Activated naive CD4-positive, alpha-beta T cell treated with anti-CD3 and anti-CD28 coated beads, Interleukin-2, amount 50 U/mL, for 24 hours (primary cell): ENCODE measurements around the gene HCN2.
"Not testable (repeated sequence)": the region's sequence is repeated elsewhere in the genome, so short reads cannot be mapped to it uniquely, and the experiment has no call there.

Experiments
- H3K27ac Mint-ChIP-seq: one replicate; pipeline ENCODE4 v1.8.0; 2021; ENCODE audit warnings: mild to moderate bottlenecking, mixed read lengths
- H3K27me3 Mint-ChIP-seq: one replicate; pipeline ENCODE4 v1.8.0; 2021; ENCODE audit warnings: mixed read lengths
- H3K36me3 Mint-ChIP-seq: one replicate; pipeline ENCODE4 v1.8.0; 2021; ENCODE audit warnings: mixed read lengths
- H3K4me1 Mint-ChIP-seq: one replicate; pipeline ENCODE4 v1.8.0; 2021; ENCODE audit warnings: mixed read lengths
- H3K4me3 Mint-ChIP-seq: one replicate; pipeline ENCODE4 v1.8.0; 2021; ENCODE audit warnings: mild to moderate bottlenecking, mixed read lengths
- H3K9me3 Mint-ChIP-seq: one replicate; pipeline ENCODE4 v1.8.0; 2021; ENCODE audit warnings: mixed read lengths

HCN2 gene

DNA sequence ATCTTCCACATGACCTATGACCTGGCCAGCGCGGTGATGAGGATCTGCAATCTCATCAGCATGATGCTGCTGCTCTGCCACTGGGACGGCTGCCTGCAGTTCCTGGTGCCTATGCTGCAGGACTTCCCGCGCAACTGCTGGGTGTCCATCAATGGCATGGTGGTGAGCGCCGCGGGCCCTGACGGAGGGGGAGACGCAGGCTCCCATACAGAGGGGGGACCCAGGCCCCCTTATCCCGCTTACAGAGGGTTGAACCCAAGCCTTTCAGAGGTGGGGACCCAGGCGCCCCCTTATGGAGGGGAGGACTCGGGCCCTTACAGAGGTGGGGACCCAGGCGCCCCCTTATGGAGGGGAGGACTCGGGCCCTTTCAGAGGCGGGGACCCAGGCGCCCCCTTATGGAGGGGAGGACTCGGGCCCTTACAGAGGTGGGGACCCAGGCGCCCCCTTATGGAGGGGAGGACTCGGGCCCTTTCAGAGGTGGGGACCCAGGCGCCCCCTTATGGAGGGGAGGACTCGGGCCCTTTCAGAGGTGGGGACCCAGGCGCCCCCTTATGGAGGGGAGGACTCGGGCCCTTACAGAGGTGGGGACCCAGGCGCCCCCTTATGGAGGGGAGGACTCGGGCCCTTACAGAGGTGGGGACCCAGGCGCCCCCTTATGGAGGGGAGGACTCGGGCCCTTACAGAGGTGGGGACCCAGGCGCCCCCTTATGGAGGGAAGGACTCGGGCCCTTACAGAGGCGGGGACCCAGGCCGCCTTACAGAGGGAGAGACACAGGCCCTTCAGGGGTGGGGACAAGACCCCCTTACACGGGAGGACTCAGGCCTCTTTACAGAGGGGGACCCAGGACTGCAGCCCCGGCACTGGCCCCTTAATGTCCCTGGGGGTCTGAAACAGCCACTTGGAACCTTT, 15.6 kb downstream of the HCN2 start:
- H3K27me3 Mint-ChIP-seq, H3K36me3 Mint-ChIP-seq, H3K4me1 Mint-ChIP-seq, H3K4me3 Mint-ChIP-seq, H3K9me3 Mint-ChIP-seq, H3K27ac Mint-ChIP-seq: not testable (repeated sequence)

DNA sequence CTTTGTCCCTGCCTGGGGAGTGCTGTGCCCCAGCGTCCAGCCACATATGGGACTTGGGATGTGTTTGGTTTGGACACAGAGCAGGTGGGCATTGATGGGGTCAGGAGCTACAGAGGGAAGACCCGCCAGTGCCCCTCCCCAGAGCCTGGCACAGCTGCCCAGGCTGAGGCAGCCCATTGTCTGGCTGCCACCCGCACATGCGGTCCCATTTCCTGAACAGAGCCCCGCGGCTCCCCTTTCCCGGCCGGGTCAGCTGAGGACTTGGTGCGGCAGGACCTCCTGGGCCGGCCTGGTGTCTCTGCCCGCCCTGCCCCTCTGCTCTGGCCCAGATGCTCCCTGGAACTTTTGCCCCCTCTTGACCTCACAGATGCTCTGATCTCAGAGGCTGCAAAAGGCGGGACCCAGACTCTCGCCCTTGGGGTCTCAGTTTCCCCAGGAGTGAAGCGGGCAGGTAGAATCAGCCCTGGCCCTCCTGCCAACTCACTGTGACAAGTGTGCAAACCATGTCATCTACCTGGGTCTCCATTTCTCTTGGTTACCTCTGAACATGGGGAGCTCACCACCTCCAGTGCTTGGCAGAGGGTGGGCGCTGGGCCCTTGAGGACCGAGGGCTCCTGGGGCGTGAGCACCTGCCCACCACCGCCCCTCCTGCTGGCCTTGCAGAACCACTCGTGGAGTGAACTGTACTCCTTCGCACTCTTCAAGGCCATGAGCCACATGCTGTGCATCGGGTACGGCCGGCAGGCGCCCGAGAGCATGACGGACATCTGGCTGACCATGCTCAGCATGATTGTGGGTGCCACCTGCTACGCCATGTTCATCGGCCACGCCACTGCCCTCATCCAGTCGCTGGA, 17.8 kb downstream of the HCN2 start:
- Mint-ChIP-seq H3K4me3 (no peak overlapping the region), H3K36me3 (no peaks in the 10 kb centered on the region), H3K27ac (no peak overlapping the region)

DNA sequence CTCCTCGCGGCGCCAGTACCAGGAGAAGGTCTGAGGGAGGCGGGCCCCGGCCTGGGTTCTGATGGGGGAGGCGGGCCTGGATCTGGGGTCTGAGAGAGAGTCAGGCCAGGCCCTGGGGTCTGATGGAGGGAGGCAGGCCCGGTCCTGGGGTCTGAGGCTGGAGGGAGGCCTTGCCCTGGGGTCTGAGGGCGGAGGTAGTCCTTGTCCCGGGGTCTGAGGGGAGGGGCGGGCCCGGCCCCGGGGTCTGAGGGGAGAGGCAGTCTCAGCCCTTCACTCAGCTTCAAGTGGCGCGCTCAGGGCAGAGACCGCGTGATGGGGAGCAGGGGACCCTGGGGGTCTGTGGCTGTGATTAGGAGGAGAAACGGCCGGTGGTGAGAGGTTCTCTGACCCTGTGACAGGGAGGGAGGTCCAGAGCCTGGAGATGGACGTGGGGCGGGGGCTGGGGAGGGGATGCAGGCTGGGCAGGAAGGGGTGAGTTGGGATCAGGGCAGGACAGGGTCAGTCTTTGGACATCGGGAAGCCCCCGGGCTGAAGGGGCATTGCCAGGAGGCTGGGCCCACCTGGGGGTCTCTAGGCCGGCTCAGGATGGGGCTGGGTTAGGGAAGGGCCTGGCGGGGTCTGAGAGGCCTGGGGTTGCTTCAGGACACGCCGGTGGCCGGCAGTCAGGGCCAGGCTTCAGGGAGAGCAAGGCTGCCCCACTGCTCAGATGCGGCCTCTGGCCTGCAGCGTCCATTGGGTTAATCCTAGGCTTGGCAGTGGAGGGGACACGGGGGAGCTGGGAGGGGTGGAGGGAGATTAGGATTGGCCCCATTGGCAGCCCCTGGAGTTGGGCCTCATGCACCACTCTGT, 18.7 kb downstream of the HCN2 start:
- no peaks in the 10 kb centered on the region for H3K36me3 Mint-ChIP-seq
- no peak overlapping the region for H3K4me3 Mint-ChIP-seq
- no peak overlapping the region for H3K27ac Mint-ChIP-seq
- H3K27me3 Mint-ChIP-seq = no peaks in the 10 kb centered on the region
- no peaks in the 10 kb centered on the region for H3K9me3 Mint-ChIP-seq
- H3K4me1 Mint-ChIP-seq = peaks cover 14% of the 10 kb centered on the region

More for the DNA sequence above, 17.8 kb downstream of the HCN2 start:
- H3K27me3 Mint-ChIP-seq = no peaks in the 10 kb centered on the region
- H3K4me1 Mint-ChIP-seq = peaks cover 14% of the 10 kb centered on the region
- no peaks in the 10 kb centered on the region for H3K9me3 Mint-ChIP-seq

DNA sequence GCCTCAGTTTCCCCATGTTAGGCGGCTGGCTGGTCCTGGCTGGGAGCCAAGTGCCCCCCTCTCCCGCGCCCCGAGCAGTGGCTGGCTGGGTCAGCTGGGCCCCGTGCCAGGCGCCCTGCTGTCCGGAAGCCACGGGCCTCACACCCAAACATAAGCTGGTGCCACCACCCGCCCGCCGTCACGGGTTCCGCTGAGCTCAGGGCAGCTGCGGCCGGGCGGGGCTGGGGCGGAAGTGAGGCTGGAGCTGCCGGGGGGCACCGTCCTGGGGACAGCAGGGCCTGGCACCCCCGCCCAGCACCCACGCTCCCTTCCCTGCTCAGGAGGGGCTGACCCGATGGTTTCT, 19.3 kb downstream of the HCN2 start:
- no peaks in the 10 kb centered on the region for H3K27me3 Mint-ChIP-seq
- H3K4me3 Mint-ChIP-seq = no peak overlapping the region
- peaks cover 14% of the 10 kb centered on the region for H3K4me1 Mint-ChIP-seq
- H3K9me3 Mint-ChIP-seq = no peaks in the 10 kb centered on the region
- no peak overlapping the region for H3K27ac Mint-ChIP-seq
- no peaks in the 10 kb centered on the region for H3K36me3 Mint-ChIP-seq

DNA sequence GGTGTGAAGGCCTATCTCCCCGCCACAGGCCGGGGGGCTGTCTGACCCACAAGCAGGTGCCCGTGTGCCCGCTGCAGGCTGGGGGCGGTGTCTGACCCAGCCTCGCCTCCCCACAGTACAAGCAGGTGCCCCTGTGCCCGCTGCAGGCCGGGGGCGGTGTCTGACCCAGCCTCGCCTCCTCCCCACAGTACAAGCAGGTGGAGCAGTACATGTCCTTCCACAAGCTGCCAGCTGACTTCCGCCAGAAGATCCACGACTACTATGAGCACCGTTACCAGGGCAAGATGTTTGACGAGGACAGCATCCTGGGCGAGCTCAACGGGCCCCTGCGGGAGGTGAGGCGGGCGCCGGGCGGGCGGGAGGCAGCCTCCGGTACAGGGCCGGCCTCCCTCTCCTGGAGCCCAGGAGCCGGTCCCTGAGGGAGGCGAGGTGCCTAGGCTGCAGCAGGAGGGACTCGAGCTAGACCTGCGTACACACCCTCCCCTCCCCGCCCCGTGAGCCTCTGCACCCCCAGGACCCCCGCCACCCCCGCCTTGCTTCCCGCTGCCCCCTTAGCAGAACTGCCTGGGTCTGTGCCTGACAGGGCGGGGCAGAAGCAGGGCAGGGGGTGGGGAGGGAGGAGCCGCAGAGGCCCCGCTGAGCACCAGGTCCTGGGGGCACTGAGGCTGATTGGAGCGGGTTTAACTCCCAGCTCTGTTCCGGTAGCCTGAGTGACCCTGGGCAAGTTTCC, 20.6 kb downstream of the HCN2 start:
- no peaks in the 10 kb centered on the region for H3K36me3 Mint-ChIP-seq
- peak overlapping the region; percentile 96 for H3K4me3 Mint-ChIP-seq
- H3K27ac Mint-ChIP-seq = no peak overlapping the region
- H3K4me1 Mint-ChIP-seq = peaks cover 14% of the 10 kb centered on the region
- H3K27me3 Mint-ChIP-seq = no peaks in the 10 kb centered on the region
- H3K9me3 Mint-ChIP-seq = no peaks in the 10 kb centered on the region

DNA sequence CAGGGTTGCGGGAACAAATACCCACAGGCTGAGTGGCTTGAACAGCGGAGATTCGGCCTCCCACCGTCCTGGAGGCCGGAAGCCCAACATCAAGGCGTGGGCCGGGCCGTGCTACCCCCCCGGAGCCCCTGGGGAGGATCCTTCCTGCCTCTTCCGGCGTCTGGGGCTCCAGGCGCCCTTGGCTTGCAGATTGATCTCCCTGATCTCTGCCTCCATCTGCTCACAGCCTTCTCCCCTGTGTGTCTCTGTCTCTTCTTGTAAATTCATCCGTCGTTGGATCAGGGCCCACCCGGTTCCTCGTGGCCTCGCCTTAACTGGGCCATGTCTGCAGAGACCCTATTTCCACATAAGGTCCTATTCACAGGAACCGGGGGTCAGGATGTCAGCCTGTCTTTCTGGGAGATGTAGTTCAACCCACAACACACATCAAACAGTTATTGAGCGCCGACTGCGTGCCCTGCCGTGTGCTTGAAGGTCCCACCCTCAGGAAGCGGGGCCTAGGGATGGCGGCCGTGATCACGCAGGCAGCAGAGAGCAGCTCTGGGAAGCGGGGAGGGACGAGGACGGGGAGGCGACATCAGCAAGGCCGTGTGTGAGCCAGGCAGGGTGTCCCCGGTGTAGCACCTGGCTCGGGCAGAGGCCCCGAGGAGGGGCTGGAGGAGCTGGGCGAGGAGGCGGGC, 21.3 kb downstream of the HCN2 start:
- peaks cover 17% of the 10 kb centered on the region for H3K4me1 Mint-ChIP-seq
- peak overlapping the region; percentile 95 for H3K27ac Mint-ChIP-seq
- peaks cover 2% of the 10 kb centered on the region for H3K27me3 Mint-ChIP-seq
- H3K4me3 Mint-ChIP-seq = peak overlapping the region; percentile 96
- H3K9me3 Mint-ChIP-seq = no peaks in the 10 kb centered on the region
- H3K36me3 Mint-ChIP-seq = peaks cover 2% of the 10 kb centered on the region

DNA sequence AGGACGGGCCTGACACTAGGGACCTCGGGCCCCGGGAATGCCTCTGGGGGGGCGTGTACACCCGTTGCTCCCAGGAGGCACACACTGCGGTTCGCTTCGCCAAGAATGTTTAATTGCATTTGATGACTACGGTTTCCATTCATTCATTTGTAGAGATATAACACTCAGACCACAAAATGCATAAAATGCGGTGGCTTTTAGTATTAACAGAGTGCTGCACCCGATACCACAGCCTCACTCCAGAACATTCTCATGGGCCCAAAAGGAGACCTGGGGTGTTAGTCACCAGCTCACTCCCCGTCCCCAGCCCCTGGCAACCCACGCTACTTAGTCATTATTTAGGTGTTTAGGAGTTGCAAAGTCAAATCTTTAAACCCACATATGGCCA, 21.8 kb downstream of the HCN2 start:
- Mint-ChIP-seq H3K36me3 (peaks cover 2% of the 10 kb centered on the region), H3K4me1 (peaks cover 17% of the 10 kb centered on the region), H3K27me3 (peaks cover 2% of the 10 kb centered on the region), H3K9me3 (no peaks in the 10 kb centered on the region), H3K4me3 (peak overlapping the region; percentile 96), H3K27ac (peak overlapping the region; percentile 95)

DNA sequence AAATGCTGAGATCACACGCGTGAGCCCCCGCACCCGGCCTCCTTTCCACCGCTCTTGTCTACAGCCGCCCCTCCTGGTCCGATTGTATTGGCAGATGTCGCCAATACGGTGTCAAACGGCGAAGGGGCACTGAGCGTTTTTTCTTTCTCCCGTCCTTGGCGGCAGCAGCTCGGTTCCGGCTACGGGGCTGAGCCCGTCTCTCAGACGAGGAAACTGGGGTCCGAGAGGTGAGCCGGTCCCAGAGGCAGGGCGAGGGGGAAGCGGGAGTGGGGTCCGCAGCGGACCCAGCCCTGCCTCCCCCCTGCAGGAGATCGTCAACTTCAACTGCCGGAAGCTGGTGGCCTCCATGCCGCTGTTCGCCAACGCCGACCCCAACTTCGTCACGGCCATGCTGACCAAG, 23.3 kb downstream of the HCN2 start:
- Mint-ChIP-seq H3K4me1 (peaks cover 17% of the 10 kb centered on the region), H3K9me3 (no peaks in the 10 kb centered on the region), H3K4me3 (no peak overlapping the region), H3K36me3 (peaks cover 2% of the 10 kb centered on the region), H3K27ac (no peak overlapping the region), H3K27me3 (peaks cover 2% of the 10 kb centered on the region)

DNA sequence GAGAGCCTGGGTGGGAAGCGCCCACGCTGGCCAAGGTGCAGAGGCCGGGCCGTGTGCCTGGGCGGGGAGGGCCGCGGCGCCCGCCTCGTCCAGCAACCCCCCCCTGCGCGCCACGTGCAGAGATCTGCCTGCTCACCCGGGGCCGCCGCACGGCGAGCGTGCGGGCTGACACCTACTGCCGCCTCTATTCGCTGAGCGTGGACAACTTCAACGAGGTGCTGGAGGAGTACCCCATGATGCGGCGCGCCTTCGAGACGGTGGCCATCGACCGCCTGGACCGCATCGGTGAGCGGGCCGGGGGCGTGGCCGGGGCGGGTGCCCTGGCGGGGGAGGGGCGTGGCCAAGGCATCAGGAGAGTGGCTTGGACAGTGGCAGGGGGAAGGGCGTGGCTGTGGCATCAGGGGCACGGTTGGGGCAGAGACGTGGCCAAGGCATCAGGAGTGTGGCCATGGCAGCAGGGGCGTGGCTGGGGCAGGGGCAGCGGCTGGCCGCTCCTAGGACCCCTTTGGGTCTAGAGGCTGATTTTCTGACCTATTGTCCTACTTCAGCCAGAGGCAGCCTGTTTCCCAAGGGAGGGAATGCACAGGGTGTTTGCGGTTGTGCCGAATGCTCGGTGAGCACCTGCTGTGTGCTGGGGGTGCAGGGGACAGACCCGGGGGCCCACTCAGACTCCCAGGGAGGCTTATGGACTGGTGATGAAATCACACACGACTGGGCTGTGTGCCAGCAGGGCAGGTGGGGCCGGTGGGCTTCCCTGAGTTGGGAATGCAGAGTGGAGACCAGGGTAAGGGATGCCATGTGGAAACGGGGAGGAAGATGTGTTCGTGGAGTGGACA, 24.3 kb downstream of the HCN2 start:
- H3K27me3 Mint-ChIP-seq = peaks cover 2% of the 10 kb centered on the region
- peaks cover 4% of the 10 kb centered on the region for H3K36me3 Mint-ChIP-seq
- H3K27ac Mint-ChIP-seq = no peak overlapping the region
- peaks cover 17% of the 10 kb centered on the region for H3K4me1 Mint-ChIP-seq
- no peak overlapping the region for H3K4me3 Mint-ChIP-seq
- no peaks in the 10 kb centered on the region for H3K9me3 Mint-ChIP-seq

DNA sequence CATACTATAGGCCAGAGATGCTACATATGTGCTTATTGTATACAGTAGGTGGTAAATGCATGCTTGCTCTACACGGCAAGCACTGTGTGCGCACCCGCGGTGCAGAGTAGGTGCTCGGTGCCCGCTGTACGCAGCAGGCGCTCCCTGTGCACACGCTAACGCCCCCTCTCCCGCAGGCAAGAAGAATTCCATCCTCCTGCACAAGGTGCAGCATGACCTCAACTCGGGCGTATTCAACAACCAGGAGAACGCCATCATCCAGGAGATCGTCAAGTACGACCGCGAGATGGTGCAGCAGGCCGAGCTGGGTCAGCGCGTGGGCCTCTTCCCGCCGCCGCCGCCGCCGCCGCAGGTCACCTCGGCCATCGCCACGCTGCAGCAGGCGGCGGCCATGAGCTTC, 25.9 kb downstream of the HCN2 start:
- no peaks in the 10 kb centered on the region for H3K9me3 Mint-ChIP-seq
- H3K36me3 Mint-ChIP-seq = peaks cover 5% of the 10 kb centered on the region
- H3K27ac Mint-ChIP-seq = no peak overlapping the region
- peaks cover 2% of the 10 kb centered on the region for H3K27me3 Mint-ChIP-seq
- peak overlapping the region; percentile 68 for H3K4me3 Mint-ChIP-seq
- peaks cover 14% of the 10 kb centered on the region for H3K4me1 Mint-ChIP-seq

DNA sequence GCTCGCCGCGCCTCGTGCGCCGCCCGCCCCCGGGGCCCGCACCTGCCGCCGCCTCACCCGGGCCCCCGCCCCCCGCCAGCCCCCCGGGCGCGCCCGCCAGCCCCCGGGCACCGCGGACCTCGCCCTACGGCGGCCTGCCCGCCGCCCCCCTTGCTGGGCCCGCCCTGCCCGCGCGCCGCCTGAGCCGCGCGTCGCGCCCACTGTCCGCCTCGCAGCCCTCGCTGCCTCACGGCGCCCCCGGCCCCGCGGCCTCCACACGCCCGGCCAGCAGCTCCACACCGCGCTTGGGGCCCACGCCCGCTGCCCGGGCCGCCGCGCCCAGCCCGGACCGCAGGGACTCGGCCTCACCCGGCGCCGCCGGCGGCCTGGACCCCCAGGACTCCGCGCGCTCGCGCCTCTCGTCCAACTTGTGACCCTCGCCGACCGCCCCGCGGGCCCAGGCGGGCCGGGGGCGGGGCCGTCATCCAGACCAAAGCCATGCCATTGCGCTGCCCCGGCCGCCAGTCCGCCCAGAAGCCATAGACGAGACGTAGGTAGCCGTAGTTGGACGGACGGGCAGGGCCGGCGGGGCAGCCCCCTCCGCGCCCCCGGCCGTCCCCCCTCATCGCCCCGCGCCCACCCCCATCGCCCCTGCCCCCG, 26.5 kb downstream of the HCN2 start:
- no peak overlapping the region for H3K27ac Mint-ChIP-seq
- no peaks in the 10 kb centered on the region for H3K9me3 Mint-ChIP-seq
- H3K4me3 Mint-ChIP-seq = no peak overlapping the region
- H3K4me1 Mint-ChIP-seq = peaks cover 9% of the 10 kb centered on the region
- H3K36me3 Mint-ChIP-seq = peaks cover 5% of the 10 kb centered on the region
- H3K27me3 Mint-ChIP-seq = peaks cover 2% of the 10 kb centered on the region

DNA sequence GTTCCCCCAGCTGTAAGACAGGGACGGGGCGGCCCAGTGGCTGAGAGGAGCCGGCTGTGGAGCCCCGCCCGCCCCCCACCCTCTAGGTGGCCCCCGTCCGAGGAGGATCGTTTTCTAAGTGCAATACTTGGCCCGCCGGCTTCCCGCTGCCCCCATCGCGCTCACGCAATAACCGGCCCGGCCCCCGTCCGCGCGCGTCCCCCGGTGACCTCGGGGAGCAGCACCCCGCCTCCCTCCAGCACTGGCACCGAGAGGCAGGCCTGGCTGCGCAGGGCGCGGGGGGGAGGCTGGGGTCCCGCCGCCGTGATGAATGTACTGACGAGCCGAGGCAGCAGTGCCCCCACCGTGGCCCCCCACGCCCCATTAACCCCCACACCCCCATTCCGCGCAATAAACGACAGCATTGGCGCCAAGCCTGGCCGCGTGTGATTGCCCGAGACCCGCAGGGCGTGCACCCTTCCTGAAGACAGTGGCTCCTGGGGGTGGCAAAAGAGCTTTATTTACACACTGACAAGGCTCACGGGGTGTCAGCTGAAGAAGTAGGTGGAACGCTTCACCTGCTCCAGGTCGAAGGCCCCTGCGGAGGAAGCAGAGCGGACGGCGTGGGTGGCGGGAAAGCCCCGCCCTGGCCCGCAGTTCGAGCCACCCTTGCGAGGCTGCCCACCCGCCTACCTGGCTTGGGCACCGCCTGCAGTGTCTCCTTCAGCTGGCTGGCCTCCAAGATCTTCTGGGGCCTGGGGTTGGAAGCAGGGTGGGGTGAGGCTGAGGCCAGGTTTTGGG, 27.3 kb downstream of the HCN2 start:
- no peaks in the 10 kb centered on the region for H3K9me3 Mint-ChIP-seq
- H3K27ac Mint-ChIP-seq = no peak overlapping the region
- H3K4me3 Mint-ChIP-seq = no peak overlapping the region
- H3K4me1 Mint-ChIP-seq = peaks cover 3% of the 10 kb centered on the region
- H3K27me3 Mint-ChIP-seq = peaks cover 2% of the 10 kb centered on the region
- H3K36me3 Mint-ChIP-seq = peaks cover 5% of the 10 kb centered on the region
